ENCODE measurements around the gene SND1. TPM values are rescaled to one million over a fixed set of nuclear protein-coding genes. Genes with fewer than 3 reads are reported as not detected.

Gene SND1
- total RNA-seq, 4 donors from 2014 or later, result 84.2 to 98.8 (median 93.4) TPM

DNA sequence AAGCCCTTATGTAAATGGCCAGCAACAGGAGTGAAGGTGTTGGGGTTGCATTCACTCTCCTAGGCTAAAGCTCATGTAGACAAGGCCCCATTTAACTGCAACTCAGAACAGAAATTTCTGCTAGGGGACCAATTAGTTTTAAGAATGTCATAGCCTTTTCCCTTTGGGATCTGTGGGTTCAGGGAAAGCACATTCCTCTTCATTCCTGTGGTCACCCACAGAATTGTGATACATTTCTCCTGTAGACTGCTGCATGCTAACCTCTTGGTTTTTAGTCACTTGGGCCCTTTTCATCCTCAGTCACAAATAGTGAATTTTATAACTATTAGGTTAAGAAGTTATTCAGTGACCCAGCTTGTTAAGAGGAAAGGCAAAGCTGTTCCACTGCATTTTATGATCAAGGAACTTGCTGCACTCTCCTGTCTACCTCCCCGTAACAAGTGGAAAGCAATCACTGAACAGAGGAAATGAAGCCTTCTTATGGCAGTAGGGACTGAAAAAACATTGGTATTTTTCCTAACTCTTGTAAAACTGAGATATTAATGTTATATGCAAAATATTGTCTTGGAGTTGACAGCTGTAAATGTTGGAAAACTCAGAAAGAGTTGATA lies 124.9 kb downstream of the SND1 start:
- WGBS, 2 donors, result 67 to 100% methylated on average over 1 of the region's 1 CpG

DNA sequence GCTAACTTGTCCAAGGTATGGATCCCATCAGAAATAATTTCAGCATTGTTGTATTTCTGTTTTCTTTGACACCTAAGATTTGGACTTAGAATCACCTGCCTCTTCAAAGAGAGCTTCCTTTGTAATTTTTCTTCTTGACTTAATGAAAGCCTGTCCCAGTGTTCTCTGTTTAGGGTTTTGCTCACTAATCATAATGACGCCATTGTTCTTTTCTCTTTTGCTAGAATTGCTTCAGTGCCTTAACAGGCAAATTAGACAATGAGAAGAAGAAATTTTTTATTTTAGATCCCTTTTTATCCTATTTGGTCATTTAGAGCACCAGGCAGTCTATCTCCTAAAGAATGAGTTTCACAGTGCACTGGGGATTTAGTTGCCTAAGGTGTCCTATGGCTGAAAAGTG lies 128.5 kb downstream of the SND1 start:
- Histone ChIP-seq H3K4me1 (no peaks in the 10 kb centered on the region), H3K36me3 (no peaks in the 10 kb centered on the region), H3K27me3 (no peaks in the 10 kb centered on the region), H3K9me3 (no peaks in the 10 kb centered on the region), H3K4me3 (no peak overlapping the region), H3K27ac (no peak overlapping the region)
- 100% methylated on average over 1 of the region's 1 CpG for WGBS, 2 donors
- TF ChIP-seq CTCF (IDR thresholded peaks at IDR 0.05) (no peak), POLR2A (IDR thresholded peaks at IDR 0.05) (no peak)
- intact Hi-C loops (cut with DNase I), result no loop called here
- DNase-seq, result no peak

More for the DNA sequence above, 124.9 kb downstream of the SND1 start:
- Histone ChIP-seq H3K27me3 (no peaks in the 10 kb centered on the region), H3K4me1 (no peaks in the 10 kb centered on the region), H3K4me3 (no peak overlapping the region), H3K36me3 (no peaks in the 10 kb centered on the region), H3K27ac (no peak overlapping the region), H3K9me3 (no peaks in the 10 kb centered on the region)
- TF ChIP-seq CTCF (IDR thresholded peaks at IDR 0.05) (no peak), POLR2A (IDR thresholded peaks at IDR 0.05) (no peak)
- intact Hi-C loops (cut with DNase I), result no loop called here
- DNase-seq, result no peak

DNA sequence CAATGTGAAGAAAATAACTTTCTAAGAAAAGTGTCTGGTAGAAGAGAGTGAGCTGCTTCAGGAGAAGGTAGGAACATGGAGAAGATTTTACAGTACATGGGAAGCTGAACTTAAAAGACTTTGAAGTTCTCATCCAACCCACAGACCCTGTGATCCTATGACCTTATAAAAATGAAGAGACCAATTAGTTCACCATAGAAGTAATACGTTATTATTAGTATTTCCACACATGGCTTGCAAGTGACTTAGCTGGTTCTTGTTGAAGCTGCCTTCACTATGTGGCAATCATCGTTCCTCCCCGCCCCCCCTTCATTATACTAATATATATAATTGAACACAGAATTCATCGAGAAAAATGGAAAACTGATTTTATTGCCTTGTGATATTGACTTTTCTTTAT lies 129.1 kb downstream of the SND1 start:
- intact Hi-C loops (cut with DNase I), result no loop called here
- Histone ChIP-seq H3K4me3 (no peak overlapping the region), H3K9me3 (no peaks in the 10 kb centered on the region), H3K4me1 (no peaks in the 10 kb centered on the region), H3K27ac (no peak overlapping the region), H3K36me3 (no peaks in the 10 kb centered on the region), H3K27me3 (no peaks in the 10 kb centered on the region)
- 50 to 66% methylated on average over 4 of the region's 4 CpGs for WGBS, 2 donors
- no peak for DNase-seq
- TF ChIP-seq POLR2A (IDR thresholded peaks at IDR 0.05) (no peak), CTCF (IDR thresholded peaks at IDR 0.05) (no peak)

- no peak overlapping the region for H3K27ac ChIP-seq
- TF ChIP-seq CTCF (IDR thresholded peaks at IDR 0.05) (no peak), POLR2A (IDR thresholded peaks at IDR 0.05) (no peak)
Observed at GRCh38 chr7:127782075-127782474, 130.1 kb downstream of the SND1 start.

DNA sequence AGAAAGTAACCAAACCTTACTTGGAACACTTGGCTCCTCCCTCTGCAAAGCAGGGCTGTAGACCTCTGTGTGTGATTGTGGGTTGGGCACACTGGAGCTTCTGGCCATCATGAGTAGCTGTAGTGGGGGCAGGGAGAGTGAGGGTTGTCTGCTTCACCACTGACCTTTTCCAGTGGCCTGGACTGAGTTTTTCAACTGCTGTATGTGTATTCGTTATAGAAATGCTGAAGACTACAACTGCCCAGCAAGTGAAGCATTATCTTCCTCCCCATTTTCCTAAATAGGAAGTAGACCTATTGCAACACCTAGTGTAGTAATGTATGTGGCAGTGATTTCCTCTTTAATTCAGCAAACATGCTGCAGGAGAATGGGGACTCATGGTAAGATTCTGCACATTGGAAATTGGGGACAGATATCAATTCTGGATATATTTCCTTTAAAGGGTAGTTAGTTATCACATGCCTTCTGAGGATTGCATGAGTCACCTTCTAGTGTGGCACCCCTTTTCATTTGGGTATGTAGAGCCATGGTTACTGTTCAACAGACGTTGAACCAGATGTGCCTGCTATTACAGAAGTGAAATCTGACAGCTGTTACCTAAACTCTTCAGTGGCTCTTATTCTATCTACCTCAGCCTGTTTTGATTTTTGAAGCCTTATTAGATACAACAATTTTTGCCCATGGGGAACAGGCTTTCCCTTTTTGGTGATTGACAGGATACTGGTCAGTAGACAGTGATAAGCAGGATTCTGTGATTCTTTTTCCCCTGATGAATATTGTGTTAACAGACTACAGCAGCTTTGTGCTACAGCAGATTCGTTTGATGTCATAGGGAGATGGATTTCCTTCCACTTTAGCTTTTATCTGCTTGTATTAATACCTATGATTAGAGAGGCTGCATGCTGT lies 130.9 kb downstream of the SND1 start:
- H3K9me3 ChIP-seq, result no peaks in the 10 kb centered on the region
- no peak for DNase-seq
- intact Hi-C loops (cut with DNase I), result no loop called here
- H3K4me1 ChIP-seq, result no peaks in the 10 kb centered on the region
- H3K27ac ChIP-seq, result no peak overlapping the region
- H3K4me3 ChIP-seq, result no peak overlapping the region
- no peaks in the 10 kb centered on the region for H3K36me3 ChIP-seq
- TF ChIP-seq CTCF (IDR thresholded peaks at IDR 0.05) (no peak), POLR2A (IDR thresholded peaks at IDR 0.05) (no peak)
- WGBS, 2 donors, result 50 to 57% methylated on average over 3 of the region's 3 CpGs
- no peaks in the 10 kb centered on the region for H3K27me3 ChIP-seq

More at GRCh38 chr7:127782075-127782474, 130.1 kb downstream of the SND1 start:
- H3K4me1 ChIP-seq, result no peaks in the 10 kb centered on the region
- no peaks in the 10 kb centered on the region for H3K9me3 ChIP-seq
- intact Hi-C loops (cut with DNase I), result no loop called here
- H3K27me3 ChIP-seq, result no peaks in the 10 kb centered on the region
- no peak for DNase-seq
- H3K4me3 ChIP-seq, result no peak overlapping the region
- H3K36me3 ChIP-seq, result no peaks in the 10 kb centered on the region

Measured in esophagus squamous epithelium (tissue), 5 donors.